NCI-H2227 (cell line): ENCODE data around the gene SLC5A2.
"Not testable (repeated sequence)": the region's sequence is repeated elsewhere in the genome, so short reads cannot be mapped to it uniquely, and the experiment has no call there.

Source experiments
- DNase-seq: peaks from one replicate; lab custom pipeline; 2025; ENCODE audit not compliant: unreplicated experiment; lab: John Stamatoyannopoulos, UW

SLC5A2 gene

DNA sequence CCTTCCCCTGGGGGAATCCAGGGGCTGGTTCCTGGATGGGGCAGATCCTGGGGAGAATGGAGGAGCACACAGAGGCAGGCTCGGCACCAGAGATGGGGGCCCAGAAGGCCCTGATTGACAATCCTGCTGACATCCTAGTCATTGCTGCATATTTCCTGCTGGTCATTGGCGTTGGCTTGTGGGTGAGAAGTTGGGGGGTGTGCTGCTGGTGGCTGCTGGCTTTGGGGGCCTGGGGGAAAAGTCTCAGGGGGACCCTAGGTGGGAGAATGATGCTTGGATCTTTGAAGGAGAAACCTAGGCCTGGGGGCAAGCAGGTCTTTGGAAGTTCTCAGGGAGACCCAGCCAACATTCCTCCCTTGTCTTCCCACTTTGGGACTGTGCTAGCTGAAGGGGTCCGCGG lies at the start of gene SLC5A2:
SLC5A2 (plus strand) TSS at position 43 of the 400 bp plus-strand sequence; CDS start at position 57, 14 bp downstream.
- no peak for DNase-seq

DNA sequence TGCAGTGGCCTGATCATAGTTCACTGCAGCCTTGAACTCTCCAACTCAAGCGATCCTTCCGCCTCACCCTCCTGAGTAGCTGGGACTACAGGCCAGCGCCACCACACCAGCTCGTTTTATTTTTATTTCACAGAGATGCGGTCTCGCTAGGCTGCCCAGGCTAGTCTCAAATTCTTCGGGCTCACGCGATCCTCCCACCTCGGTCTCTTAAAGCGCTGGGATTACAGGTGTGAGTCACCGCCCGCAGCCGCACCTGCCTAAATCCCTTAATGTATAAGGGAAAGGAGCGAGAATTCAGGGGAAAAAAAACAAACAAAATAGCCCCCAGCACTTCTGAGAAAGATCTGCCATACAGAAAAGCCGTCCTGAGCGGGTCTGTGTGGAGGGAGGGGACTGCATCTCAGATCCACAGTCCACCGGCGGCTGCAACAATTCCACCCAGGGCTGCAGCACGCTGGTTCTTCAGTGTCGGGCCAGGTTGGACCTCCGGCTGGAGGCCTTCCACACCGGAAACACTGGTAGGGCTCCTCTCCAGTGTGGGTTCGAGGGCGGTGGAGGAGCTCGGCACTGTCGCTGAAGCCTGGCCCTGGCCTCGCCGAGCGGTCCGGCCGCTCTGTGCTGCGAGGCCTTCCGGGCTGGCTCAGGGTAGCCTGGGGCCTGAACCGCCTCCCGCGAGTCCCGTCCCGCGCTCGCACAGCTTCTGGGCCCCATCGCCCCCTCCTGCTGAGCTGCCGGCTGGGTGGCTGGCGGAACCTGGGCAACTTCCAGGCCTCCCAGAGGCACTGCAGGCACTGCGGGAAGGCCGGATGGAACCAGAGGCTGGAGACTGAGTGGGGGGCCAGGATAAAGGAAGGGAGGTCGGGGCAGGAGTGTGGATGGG lies 47.3 kb upstream of the SLC5A2 start:
- DNase-seq, result no peak

DNA sequence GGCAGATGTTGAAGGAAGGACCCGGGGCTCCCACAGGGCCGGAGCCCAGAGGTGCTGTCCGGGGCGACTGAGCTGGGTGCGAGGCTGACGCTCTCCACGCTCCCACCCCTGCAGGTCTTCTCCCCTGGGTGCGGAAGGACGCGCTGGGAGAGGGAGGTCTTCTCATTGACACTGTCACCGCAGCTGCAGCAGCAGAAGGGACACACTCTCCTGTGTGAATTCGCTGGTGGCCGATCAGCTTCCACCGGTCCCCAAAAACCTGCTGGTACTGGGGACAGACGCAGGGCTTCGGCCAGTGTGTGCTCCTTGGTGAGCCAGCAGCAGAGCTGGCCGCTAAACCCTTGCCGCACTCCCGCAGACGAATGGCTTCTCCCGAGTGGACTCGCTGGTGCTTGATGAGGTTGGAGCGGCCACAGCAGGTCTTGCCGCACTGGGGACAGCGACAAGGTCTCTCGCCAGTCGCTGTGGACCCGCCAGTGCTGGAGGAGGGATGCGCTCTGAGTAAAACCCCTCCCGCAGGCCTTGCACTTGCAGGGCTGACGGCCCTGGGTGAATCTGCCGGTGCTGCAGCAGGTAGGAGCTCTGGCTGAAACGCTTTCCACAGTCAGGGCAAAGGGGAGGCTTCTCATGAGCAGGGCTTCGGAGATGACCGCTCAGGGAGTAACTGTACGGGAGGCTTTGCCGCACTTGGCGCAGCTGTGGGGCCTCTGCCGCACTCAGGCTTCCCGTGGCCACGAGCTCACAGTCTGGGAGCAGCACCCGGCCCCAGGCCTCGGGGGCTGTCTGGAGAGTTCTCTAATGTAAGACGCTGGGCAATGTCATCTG lies 46.5 kb upstream of the SLC5A2 start:
- no peak for DNase-seq

DNA sequence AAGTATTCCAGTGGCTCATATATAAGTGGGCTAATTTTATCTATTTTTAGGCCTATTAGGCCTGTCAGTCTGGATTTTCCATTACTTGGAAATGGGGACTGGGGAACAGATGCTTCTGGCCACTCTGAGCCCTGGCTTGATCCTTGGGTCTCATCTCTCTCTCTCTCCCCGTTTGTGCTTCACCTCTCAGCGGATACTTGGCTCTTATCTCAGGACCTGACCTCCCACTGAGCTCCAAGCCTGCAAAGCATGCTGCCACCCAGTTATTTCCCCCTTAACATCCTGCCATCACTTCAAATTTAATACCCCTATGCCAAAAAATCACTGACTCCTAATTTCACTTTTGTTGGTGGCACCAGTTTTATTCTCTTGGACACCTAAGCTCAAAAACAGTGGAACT lies 44.5 kb upstream of the SLC5A2 start:
- DNase-seq, result no peak

- not testable (repeated sequence) for DNase-seq
Observed at GRCh38 chr16:31439023-31439422, 43.9 kb upstream of the SLC5A2 start.

- DNase-seq, result no peak
Observed at GRCh38 chr16:31439519-31439918, 43.4 kb upstream of the SLC5A2 start.

- DNase-seq, result no peak
Observed at GRCh38 chr16:31440516-31441184, 42.3 kb upstream of the SLC5A2 start.

GRCh38 chr16:31441956-31442355 lies 41.0 kb upstream of the SLC5A2 start:
- DNase-seq, result peak; percentile 53

GRCh38 chr16:31445931-31446330 lies 37.0 kb upstream of the SLC5A2 start:
- not testable (repeated sequence) for DNase-seq

GRCh38 chr16:31451201-31451600 lies 31.7 kb upstream of the SLC5A2 start:
- no peak for DNase-seq

GRCh38 chr16:31451681-31452351 lies 31.1 kb upstream of the SLC5A2 start:
- DNase-seq, result peak; percentile 85

DNA sequence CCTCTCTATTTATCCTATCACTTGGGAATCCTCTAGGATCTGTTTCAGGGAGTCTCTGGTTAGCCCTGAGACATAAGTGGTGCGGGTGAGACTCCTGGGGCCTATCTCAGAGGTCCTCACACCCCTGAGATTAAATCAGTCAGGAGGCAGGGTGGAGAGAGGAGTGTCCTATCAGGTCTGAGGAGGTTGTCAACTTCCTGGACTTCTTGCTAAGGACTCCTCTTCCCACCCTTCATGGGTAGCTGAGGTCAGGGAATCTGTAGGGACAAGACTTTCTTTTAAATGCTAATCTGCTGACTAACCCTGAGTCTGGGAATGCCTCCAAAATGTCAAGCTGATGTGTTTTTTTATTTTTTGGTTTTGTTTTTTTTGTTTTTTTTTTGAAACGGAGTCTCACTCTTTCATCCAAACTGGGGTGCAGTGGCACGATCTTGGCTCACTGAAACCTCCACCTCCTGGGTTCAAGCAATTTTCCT lies 30.3 kb upstream of the SLC5A2 start:
- DNase-seq, result no peak

- peak; percentile 19 for DNase-seq
Observed at GRCh38 chr16:31453255-31454204, 29.4 kb upstream of the SLC5A2 start.

- DNase-seq, result peak; percentile 20
Observed at GRCh38 chr16:31455601-31456314, 27.2 kb upstream of the SLC5A2 start.

DNA sequence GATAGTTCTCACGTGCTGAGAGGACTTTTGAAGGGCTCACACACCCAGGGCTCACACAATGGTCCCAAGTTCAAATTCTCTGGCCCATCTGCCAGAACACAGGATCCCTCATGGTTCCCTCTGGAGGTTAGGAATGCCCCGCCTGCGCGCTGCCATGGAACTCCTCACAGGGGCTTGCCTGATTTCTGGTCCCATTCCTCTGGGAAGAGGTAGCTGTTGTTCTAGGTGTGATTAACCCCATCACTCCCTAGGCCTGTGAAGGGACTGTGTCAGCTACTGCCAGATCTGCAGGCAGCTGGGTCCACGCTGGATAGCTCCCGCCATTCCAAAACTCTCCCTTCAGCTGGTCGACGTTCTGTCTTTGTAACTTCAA lies 25.9 kb upstream of the SLC5A2 start:
- DNase-seq, result no peak

GRCh38 chr16:31458073-31458843 lies 24.7 kb upstream of the SLC5A2 start:
- peak; percentile 64 for DNase-seq

- peak; percentile 98 for DNase-seq
Observed at GRCh38 chr16:31458844-31459686, 23.9 kb upstream of the SLC5A2 start, which contains the start of gene ARMC5. TSS of gene ARMC5 (plus strand) at chr16:31459501. CDS start at chr16:31459525, 24 bp downstream.
